Measurements from ENCODE around the gene ZNF503. TPM values are rescaled to one million over a fixed set of nuclear protein-coding genes. Genes with fewer than 3 reads are reported as not detected.

Gene ZNF503
- total and polyA plus RNA-seq, 10 of the 15 experiments (the other 5 are each of a cell fraction or from before 2014, with no cell fraction given): 0.05 to 1.1 (median 0.11) TPM; not detected in 1

DNA sequence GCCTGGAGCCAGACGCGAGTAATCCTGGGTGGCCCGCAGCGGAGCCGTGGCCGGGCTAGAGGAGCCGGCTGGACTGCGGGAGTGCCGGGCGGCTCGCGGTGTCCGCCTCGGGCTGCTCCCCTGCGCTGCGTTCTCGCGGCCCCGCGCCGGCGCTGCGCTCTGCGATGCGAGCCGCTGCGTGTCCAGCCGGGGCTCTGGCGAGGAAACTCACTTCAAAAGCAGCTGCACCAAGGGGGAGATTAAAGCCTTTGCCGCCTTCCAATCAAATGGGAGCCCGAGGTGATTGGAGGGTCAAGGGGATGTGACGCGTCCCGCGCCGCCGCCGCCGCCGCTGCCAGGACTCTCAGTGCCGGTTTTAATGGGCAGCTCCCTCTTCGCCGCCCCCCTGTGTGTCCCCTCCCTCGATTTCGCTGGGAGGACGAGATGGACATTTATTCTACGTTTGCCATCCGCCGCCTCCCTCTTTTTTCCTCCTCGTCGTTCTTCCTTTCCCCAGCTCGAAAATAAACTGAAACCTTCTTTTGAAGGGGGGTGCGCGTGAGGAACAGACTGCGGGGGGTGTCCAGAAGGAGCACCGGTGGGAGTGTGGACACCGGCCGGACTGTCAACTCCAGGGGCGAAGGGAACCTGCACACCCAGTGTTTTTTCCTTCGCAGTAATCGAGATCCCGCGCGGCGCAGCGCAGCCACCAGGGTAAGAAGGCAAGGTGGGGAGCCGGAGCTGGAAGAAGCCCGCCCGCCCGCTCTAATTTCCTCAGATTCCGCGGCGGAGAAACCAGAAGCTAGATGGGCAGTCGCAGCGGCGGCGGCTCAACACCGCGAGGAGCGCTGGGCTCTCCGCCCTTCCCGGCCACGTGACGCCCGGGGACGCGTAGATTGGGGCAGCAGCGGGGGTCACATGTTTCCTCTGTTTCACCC is at the start of gene ZNF503 (continued):
- no peak for TF ChIP-seq GABPA (IDR thresholded peaks at IDR 0.05; ENCODE audit: low read depth)
- TF ChIP-seq, protein P1, sequence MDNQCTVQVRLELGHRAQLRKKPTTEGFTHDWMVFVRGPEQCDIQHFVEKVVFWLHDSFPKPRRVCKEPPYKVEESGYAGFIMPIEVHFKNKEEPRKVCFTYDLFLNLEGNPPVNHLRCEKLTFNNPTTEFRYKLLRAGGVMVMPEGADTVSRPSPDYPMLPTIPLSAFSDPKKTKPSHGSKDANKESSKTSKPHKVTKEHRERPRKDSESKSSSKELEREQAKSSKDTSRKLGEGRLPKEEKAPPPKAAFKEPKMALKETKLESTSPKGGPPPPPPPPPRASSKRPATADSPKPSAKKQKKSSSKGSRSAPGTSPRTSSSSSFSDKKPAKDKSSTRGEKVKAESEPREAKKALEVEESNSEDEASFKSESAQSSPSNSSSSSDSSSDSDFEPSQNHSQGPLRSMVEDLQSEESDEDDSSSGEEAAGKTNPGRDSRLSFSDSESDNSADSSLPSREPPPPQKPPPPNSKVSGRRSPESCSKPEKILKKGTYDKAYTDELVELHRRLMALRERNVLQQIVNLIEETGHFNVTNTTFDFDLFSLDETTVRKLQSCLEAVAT (IDR thresholded peaks at IDR 0.05): no peak; the same call in 1 of the 2 replicates
- TF ChIP-seq NFYA (IDR thresholded peaks at IDR 0.05; ENCODE audit: borderline replicate concordance, low read depth, low read length): no peak
- peak; percentile 97 for TF ChIP-seq RAD51 (IDR thresholded peaks at IDR 0.05)
- TF ChIP-seq CBX5 (IDR thresholded peaks at IDR 0.05; ENCODE audit: low read depth): no peak
- TF ChIP-seq RCOR1 (conservative IDR thresholded peaks at IDR 0.05; ENCODE audit: low read depth, low read length): no peak
- TF ChIP-seq, protein P2, sequence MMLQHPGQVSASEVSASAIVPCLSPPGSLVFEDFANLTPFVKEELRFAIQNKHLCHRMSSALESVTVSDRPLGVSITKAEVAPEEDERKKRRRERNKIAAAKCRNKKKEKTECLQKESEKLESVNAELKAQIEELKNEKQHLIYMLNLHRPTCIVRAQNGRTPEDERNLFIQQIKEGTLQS (IDR thresholded peaks at IDR 0.05; ENCODE audit: borderline replicate concordance, extremely low read depth, low read depth, low read length): peak; percentile 48; the same call in 1 of the 2 replicates
- no peak for TF ChIP-seq RBBP5 (conservative IDR thresholded peaks at IDR 0.05)
- TF ChIP-seq, protein P3, sequence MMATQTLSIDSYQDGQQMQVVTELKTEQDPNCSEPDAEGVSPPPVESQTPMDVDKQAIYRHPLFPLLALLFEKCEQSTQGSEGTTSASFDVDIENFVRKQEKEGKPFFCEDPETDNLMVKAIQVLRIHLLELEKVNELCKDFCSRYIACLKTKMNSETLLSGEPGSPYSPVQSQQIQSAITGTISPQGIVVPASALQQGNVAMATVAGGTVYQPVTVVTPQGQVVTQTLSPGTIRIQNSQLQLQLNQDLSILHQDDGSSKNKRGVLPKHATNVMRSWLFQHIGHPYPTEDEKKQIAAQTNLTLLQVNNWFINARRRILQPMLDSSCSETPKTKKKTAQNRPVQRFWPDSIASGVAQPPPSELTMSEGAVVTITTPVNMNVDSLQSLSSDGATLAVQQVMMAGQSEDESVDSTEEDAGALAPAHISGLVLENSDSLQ (IDR thresholded peaks at IDR 0.05): peak; percentile 60; the same call in 1 of the 2 replicates
- TF ChIP-seq JUND (IDR thresholded peaks at IDR 0.05; ENCODE audit: low read depth, low read length): no peak
- TF ChIP-seq, protein P4, sequence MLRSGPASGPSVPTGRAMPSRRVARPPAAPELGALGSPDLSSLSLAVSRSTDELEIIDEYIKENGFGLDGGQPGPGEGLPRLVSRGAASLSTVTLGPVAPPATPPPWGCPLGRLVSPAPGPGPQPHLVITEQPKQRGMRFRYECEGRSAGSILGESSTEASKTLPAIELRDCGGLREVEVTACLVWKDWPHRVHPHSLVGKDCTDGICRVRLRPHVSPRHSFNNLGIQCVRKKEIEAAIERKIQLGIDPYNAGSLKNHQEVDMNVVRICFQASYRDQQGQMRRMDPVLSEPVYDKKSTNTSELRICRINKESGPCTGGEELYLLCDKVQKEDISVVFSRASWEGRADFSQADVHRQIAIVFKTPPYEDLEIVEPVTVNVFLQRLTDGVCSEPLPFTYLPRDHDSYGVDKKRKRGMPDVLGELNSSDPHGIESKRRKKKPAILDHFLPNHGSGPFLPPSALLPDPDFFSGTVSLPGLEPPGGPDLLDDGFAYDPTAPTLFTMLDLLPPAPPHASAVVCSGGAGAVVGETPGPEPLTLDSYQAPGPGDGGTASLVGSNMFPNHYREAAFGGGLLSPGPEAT (IDR thresholded peaks at IDR 0.05; ENCODE audit: low read depth): peak; percentile 90
- no peak for TF ChIP-seq STAT3 (IDR thresholded peaks at IDR 0.05; ENCODE audit: low read depth, low read length)
- no peak for TF ChIP-seq EED (IDR thresholded peaks at IDR 0.05; ENCODE audit: low read depth)
- peak in 1 of 2 experiments; percentile 62; a peak in 1 of 4 replicates for TF ChIP-seq BHLHE40 (IDR thresholded peaks at IDR 0.05; ENCODE audit: borderline replicate concordance in 1 of 2, low read depth in 2 of 2, low read length in 1 of 2)
- TF ChIP-seq, protein P5, sequence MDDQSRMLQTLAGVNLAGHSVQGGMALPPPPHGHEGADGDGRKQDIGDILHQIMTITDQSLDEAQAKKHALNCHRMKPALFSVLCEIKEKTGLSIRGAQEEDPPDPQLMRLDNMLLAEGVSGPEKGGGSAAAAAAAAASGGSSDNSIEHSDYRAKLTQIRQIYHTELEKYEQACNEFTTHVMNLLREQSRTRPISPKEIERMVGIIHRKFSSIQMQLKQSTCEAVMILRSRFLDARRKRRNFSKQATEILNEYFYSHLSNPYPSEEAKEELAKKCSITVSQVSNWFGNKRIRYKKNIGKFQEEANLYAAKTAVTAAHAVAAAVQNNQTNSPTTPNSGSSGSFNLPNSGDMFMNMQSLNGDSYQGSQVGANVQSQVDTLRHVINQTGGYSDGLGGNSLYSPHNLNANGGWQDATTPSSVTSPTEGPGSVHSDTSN (IDR thresholded peaks at IDR 0.05; ENCODE audit: insufficient replicate concordance, low read depth, low read length): no peak
- peak; percentile 82 for TF ChIP-seq NBN (IDR thresholded peaks at IDR 0.05)
- TF ChIP-seq NR2C1 (IDR thresholded peaks at IDR 0.05): peak; percentile 58
- TF ChIP-seq ZNF207 (IDR thresholded peaks at IDR 0.05; ENCODE audit: borderline replicate concordance): no peak
- peak; percentile 66 for TF ChIP-seq BACH1 (IDR thresholded peaks at IDR 0.05; ENCODE audit: borderline replicate concordance)
- no peak for TF ChIP-seq NFIC (IDR thresholded peaks at IDR 0.05; ENCODE audit: low read depth, low read length)
- no peak for TF ChIP-seq TAF1 (IDR thresholded peaks at IDR 0.05; ENCODE audit: borderline replicate concordance, low read depth, low read length)
- TF ChIP-seq SUPT20H (IDR thresholded peaks at IDR 0.05; ENCODE audit: borderline replicate concordance, control insufficient read depth, low read depth, low read length): no peak
- no peak for TF ChIP-seq KLF5 (IDR thresholded peaks at IDR 0.05; ENCODE audit: partially characterized antibody)
- TF ChIP-seq DPF2 (IDR thresholded peaks at IDR 0.05): no peak; the same call in 1 of the 2 replicates
- no peak for TF ChIP-seq TBL1XR1 (IDR thresholded peaks at IDR 0.05; ENCODE audit: low read depth, low read length)

Data from GM12878 (cell line).